Gastroesophageal sphincter (tissue), 3 donors: Measurements from ENCODE around the gene AUTS2.

Experiments used
- EP300 ChIP-seq: sonication (generic); formaldehyde crosslinking; IDR thresholded peaks from one replicate; pipeline ENCODE4 v1.6.1; 2017; ENCODE audit warnings: antibody characterized with exemption, mild to moderate bottlenecking
- POLR2A ChIP-seq, 2 donors: fragments of 450-650 bp; IDR thresholded peaks; one replicate each; pipeline ENCODE4 v1.6.1; 2017; ENCODE audit warnings: antibody characterized with exemption in 2 of 2, mild to moderate bottlenecking in 2 of 2, moderate library complexity in 1 of 2
- POLR2AphosphoS5 ChIP-seq: sonication (generic); formaldehyde crosslinking; IDR thresholded peaks from one replicate; pipeline ENCODE4 v1.6.1; 2017; ENCODE audit warnings: antibody characterized with exemption
- TF ChIP-seq, protein P1 (sequence below), 4 experiments: fragments of 200-600 bp in 2 of 4; fragments of 450-650 bp in 2 of 4; sonication (generic) in 1 of 4; IDR thresholded peaks; one replicate each; pipeline ENCODE4 v1.5.1; 2017 to 2019; ENCODE audit warnings: antibody characterized with exemption in 4 of 4, mild to moderate bottlenecking in 2 of 4, moderate library complexity in 2 of 4

DNA sequence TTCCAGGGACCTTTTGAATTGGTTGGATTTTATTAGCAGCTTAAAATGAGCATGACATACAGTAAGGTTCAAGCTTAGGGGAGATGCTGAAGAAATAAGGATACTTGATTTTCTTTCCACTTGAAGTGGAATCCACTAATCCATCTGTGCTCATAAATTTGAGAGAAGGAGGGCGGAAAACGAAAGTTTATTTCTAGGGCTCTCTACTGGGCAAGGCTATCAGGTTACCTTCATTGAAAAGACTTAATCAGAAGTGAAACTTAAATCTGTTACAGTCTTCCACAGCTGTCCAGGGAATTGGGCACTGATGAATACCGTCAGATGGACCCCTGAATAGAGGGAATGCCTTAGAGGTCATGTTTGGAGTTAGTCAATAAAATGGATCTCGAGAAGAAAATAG is 21.8 kb downstream of the AUTS2 start:
- TF ChIP-seq, protein P1, sequence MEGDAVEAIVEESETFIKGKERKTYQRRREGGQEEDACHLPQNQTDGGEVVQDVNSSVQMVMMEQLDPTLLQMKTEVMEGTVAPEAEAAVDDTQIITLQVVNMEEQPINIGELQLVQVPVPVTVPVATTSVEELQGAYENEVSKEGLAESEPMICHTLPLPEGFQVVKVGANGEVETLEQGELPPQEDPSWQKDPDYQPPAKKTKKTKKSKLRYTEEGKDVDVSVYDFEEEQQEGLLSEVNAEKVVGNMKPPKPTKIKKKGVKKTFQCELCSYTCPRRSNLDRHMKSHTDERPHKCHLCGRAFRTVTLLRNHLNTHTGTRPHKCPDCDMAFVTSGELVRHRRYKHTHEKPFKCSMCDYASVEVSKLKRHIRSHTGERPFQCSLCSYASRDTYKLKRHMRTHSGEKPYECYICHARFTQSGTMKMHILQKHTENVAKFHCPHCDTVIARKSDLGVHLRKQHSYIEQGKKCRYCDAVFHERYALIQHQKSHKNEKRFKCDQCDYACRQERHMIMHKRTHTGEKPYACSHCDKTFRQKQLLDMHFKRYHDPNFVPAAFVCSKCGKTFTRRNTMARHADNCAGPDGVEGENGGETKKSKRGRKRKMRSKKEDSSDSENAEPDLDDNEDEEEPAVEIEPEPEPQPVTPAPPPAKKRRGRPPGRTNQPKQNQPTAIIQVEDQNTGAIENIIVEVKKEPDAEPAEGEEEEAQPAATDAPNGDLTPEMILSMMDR (IDR thresholded peaks at IDR 0.05), result no peak
- TF ChIP-seq POLR2AphosphoS5 (no peak), EP300 (no peak), POLR2A (IDR thresholded peaks at IDR 0.05) (no peak)
